ENCODE data around the gene FHOD3. TPM values are rescaled to one million over a fixed set of nuclear protein-coding genes. Genes with fewer than 3 reads are reported as not detected.

Gene FHOD3
- total RNA-seq, 1 experiment from 2014 or later, result 22.7 TPM

- no peaks in the 10 kb centered on the region for H3K9me3 ChIP-seq (ENCODE audit: control insufficient read depth, insufficient read depth, low read depth, low read length)
- H3K27me3 ChIP-seq (ENCODE audit: control insufficient read depth, insufficient read depth, low read length), result no peaks in the 10 kb centered on the region
- ATAC-seq (no peak), DNase-seq (ENCODE audit: low read depth, low spot score) (no peak)
- intact Hi-C loops (cut with micrococcal nuclease; ENCODE audit: unreplicated experiment) (no loop called here), in situ Hi-C loops (cut with HindIII; ENCODE audit: low pct_unique_long_range_greater_than_20kb, low sequenced_read_pairs) (no loop called here)
- H3K4me1 ChIP-seq (ENCODE audit: control insufficient read depth, insufficient read depth, low read length), result no peaks in the 10 kb centered on the region
- TF ChIP-seq, protein P1, sequence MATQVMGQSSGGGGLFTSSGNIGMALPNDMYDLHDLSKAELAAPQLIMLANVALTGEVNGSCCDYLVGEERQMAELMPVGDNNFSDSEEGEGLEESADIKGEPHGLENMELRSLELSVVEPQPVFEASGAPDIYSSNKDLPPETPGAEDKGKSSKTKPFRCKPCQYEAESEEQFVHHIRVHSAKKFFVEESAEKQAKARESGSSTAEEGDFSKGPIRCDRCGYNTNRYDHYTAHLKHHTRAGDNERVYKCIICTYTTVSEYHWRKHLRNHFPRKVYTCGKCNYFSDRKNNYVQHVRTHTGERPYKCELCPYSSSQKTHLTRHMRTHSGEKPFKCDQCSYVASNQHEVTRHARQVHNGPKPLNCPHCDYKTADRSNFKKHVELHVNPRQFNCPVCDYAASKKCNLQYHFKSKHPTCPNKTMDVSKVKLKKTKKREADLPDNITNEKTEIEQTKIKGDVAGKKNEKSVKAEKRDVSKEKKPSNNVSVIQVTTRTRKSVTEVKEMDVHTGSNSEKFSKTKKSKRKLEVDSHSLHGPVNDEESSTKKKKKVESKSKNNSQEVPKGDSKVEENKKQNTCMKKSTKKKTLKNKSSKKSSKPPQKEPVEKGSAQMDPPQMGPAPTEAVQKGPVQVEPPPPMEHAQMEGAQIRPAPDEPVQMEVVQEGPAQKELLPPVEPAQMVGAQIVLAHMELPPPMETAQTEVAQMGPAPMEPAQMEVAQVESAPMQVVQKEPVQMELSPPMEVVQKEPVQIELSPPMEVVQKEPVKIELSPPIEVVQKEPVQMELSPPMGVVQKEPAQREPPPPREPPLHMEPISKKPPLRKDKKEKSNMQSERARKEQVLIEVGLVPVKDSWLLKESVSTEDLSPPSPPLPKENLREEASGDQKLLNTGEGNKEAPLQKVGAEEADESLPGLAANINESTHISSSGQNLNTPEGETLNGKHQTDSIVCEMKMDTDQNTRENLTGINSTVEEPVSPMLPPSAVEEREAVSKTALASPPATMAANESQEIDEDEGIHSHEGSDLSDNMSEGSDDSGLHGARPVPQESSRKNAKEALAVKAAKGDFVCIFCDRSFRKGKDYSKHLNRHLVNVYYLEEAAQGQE (IDR thresholded peaks at IDR 0.05; ENCODE audit: insufficient read depth in 1 of 2, low read depth in 2 of 2, low read length in 1 of 2), result no peak
- TF ChIP-seq SIN3A (IDR thresholded peaks at IDR 0.05; ENCODE audit: borderline replicate concordance, insufficient read depth, low read depth, low read length) (no peak), CTCF (IDR thresholded peaks at IDR 0.05) (no peak), TCF7L2 (IDR thresholded peaks at IDR 0.05; ENCODE audit: low read depth, low read length) (no peak), POLR2AphosphoS5 (IDR thresholded peaks at IDR 0.05; ENCODE audit: low read depth, low read length) (no peak)
- H3K4me3 ChIP-seq (ENCODE audit: low read depth in 2 of 2, low read length in 2 of 2), result no peak overlapping the region
- no peak overlapping the region for H3K27ac ChIP-seq (ENCODE audit: low read length)
- no TSS peak for BruUV-seq (replicated peaks)
- POLR2A ChIA-PET, result no interaction called here
- no peaks in the 10 kb centered on the region for H3K36me3 ChIP-seq (ENCODE audit: control insufficient read depth, insufficient read depth, low read length)
- CTCF ChIA-PET, result no interaction called here
Observed at GRCh38 chr18:36349552-36349951, 52.0 kb downstream of the FHOD3 start.

- POLR2A ChIA-PET, result no interaction called here
- H3K4me1 ChIP-seq (ENCODE audit: control insufficient read depth, insufficient read depth, low read length), result no peaks in the 10 kb centered on the region
- in situ Hi-C loops (cut with HindIII; ENCODE audit: low pct_unique_long_range_greater_than_20kb, low sequenced_read_pairs) (no loop called here), intact Hi-C loops (cut with micrococcal nuclease; ENCODE audit: unreplicated experiment) (no loop called here)
- no peak overlapping the region for H3K4me3 ChIP-seq (ENCODE audit: low read depth in 2 of 2, low read length in 2 of 2)
- no peak overlapping the region for H3K27ac ChIP-seq (ENCODE audit: low read length)
- no TSS peak for BruUV-seq (replicated peaks)
- H3K27me3 ChIP-seq (ENCODE audit: control insufficient read depth, insufficient read depth, low read length), result no peaks in the 10 kb centered on the region
- no peak for ATAC-seq
- CTCF ChIA-PET, result no interaction called here
- no peaks in the 10 kb centered on the region for H3K36me3 ChIP-seq (ENCODE audit: control insufficient read depth, insufficient read depth, low read length)
- no peak for DNase-seq (ENCODE audit: low read depth, low spot score)
- TF ChIP-seq CTCF (IDR thresholded peaks at IDR 0.05), result no peak
- TF ChIP-seq, protein P1 (IDR thresholded peaks at IDR 0.05; ENCODE audit: insufficient read depth in 1 of 2, low read depth in 2 of 2, low read length in 1 of 2), result no peak
- no peak for TF ChIP-seq TCF7L2 (IDR thresholded peaks at IDR 0.05; ENCODE audit: low read depth, low read length)
- TF ChIP-seq POLR2AphosphoS5 (IDR thresholded peaks at IDR 0.05; ENCODE audit: low read depth, low read length), result no peak
- TF ChIP-seq SIN3A (IDR thresholded peaks at IDR 0.05; ENCODE audit: borderline replicate concordance, insufficient read depth, low read depth, low read length), result no peak
- no peaks in the 10 kb centered on the region for H3K9me3 ChIP-seq (ENCODE audit: control insufficient read depth, insufficient read depth, low read depth, low read length)
Observed at GRCh38 chr18:36350251-36350651, 52.7 kb downstream of the FHOD3 start.

Data from Panc1 (cell line).